HG03196 (cell line): ENCODE data around the gene PALS2.

ENCODE experiments used
- ATAC-seq: cut with Tn5 transposase; IDR thresholded peaks from one replicate; pipeline ENCODE4 v1.9.1; 2021; ENCODE audit not compliant: unreplicated experiment

Gene PALS2

DNA sequence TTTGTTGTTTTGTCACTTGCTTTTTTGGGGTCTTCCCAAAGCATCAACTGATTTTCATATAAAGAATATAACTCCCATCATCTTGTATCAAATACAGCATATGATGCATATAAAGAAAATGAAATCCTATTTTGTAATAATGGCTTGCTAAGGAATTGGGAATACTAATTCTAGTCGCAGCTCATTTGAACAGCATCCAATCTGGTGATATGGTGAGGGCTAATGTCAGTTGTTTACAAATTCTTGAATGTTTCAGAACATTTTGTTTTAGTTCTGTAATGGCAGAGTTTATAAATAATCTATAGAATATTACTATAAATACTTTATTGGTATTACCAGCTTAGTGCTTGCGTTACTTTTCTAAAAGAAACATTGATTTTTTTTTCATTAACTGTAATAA lies 8.9 kb downstream of the PALS2 start:
- no peak for ATAC-seq

DNA sequence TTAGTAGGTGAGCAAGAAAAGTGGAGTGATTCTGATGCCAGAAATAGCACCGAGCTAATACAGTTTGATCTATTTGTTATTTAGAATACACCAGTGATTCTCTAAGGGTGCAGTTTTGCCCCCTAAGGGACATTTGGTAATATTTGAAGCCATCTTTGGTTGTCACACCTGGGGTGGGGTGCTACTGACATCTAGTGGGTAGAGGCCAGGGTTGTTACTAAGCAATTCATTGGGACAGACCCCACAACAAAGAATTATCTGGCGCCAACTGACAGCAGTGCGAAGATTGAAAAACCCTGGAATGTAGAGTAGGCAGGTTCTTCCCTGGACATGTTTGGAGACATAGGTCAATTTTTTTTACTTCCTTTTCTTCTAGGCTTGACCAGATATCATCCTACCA lies 14.6 kb downstream of the PALS2 start:
- peak; percentile 76 for ATAC-seq

DNA sequence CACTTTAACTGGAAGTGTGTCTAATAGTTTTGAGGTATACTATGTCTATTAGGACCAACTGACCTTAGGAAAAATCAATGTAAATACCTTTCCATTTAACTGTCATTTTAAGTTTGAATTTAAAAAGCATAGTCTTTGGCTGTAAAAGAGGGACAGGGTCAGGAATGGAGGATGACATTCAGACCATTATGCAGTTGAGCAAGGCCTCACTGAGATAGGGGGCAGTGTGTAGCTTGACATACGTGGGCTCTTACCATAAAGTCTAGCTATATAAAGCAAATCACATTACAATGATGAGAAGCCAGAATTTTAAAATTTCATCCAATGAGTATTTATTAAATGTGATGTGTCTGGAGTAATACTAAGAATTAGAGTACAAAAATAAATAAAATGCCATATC lies 17.9 kb downstream of the PALS2 start:
- no peak for ATAC-seq

GRCh38 chr7:24595671-24596418 lies 22.6 kb downstream of the PALS2 start:
- ATAC-seq: peak; percentile 55

DNA sequence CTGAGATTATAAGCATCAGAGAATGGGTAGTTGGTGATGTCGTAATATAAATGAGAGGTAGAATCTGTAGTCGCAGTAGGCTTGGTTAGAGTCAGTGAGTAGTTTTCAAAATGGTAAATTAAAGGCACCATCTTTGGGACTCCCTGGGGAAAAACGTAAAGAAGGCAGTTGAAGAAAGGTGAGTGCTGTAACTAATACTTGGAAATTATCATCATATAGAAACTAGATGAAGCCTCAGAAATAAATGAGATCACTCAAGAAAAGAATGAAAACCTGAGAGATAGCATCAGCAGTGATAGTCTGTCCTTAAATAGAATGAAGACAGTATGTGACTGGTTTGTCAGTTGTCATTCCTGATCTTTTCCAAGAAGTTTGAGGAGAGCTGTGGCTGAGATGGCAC lies 23.8 kb downstream of the PALS2 start:
- ATAC-seq: no peak

DNA sequence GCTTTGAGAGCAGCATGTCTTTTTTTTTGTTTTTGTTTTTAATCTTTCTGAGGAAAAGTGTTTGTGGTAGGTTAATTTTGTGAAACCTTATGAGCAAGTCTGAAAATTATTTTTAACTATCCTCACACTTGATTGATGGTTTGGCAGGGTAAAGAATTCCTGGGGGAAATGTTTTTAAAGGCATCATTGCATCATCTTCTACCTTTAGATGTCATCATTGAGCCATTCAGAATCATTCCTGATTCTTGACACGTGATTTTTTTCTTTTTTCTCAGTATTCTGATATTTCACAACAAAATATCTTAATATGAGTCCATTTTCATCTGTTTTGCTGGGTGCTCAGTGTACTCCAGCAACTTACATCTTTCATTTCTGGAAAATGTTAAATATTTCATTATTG lies 28.3 kb downstream of the PALS2 start:
- no peak for ATAC-seq

- ATAC-seq: no peak
Observed at GRCh38 chr7:24602860-24603456, 29.7 kb downstream of the PALS2 start.

DNA sequence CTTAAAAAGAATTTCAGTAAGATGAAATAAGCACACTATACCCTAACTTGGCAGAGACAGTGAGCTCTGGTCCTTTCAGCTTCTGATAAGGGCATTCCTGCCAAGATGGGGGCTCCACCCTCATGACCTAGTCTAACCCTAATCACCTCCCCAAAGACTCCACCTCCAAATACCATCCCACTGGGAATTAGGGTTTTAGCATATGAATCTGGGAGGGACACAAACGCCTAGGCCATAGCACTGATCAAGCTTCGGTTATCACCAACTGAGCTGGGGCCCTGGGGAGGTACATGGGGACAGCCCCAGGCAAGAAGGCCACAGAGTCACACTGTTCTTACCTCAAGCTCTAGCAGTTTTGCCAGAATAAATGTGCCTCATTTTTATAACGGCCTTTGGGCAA lies 31.4 kb downstream of the PALS2 start:
- no peak for ATAC-seq

- no peak for ATAC-seq
Observed at GRCh38 chr7:24608504-24608903, 35.3 kb downstream of the PALS2 start.

DNA sequence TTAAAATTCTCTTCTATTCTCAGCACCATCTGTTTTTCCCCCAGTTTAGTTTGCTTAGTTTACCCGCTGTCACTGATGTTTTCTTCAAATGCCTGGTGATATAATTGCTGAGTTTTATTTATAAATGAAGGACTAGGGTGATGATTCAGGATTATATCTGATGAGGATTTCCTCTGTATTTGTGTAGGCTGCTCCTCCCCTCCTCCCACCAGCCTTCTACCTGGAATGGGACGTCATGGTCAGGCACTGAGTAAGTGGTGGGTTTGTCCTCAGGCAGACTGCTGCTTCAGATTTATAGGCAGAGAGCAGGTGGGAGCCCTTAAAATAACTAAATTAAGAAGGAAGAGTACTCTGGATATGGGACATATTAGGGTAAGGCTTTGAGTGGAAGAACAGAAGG lies 35.8 kb downstream of the PALS2 start:
- ATAC-seq: no peak

DNA sequence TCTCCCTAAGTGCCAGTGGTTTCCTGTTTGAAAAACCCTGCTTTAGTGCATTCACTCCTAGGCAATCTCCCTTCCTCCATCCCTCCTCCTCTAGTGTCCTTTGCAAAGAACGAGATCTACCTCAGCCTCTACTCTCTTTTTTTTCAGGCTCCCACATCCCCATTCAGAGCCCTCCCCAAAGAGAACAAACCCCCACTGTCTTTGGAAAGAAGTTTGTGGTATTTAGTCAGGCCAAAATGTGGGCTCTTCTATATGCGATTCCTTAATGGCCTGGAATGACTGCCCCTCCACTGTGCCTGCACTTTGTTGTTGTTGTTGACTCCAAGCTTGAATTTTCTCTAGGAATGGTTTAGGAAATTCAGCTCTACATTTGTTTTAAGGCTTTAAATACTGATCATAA lies 36.3 kb downstream of the PALS2 start:
- no peak for ATAC-seq

- no peak for ATAC-seq
Observed at GRCh38 chr7:24611130-24611529, 37.9 kb downstream of the PALS2 start.

- ATAC-seq: no peak
Observed at GRCh38 chr7:24617957-24618616, 44.8 kb downstream of the PALS2 start.

- no peak for ATAC-seq
Observed at GRCh38 chr7:24619978-24620377, 46.7 kb downstream of the PALS2 start.

DNA sequence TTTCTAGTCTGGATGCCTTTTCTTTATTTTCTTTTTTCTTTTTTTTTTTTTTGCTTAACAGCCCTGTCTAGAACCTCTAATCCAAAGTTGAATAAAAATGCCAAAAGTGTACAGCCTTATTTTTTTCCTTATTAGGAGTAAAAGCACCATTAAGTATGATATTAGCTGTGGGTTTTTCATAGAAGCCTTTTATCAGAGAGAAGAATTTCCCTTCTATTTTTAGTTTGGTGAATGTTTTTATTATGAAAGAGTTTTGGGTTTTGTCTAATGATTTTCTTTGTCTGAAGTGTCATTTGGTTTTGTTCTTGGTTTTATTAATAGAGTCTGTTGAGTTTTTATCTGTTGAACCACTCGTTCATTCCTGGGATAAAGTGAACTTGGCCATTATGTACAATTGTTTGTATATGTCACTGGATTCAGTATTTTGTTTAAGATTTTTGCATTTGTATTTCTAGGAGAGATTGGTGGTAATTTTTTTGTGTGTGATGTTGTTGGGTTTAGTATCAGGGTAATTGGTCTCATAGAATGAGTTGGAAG lies 49.5 kb downstream of the PALS2 start:
- ATAC-seq: no peak
